Tibial artery (tissue), 4 donors: Measurements from ENCODE around the gene IMMP2L.

Experiments used
- DNase-seq, 2 donors: peaks; one replicate each; pipeline ENCODE4 v3.0.0-alpha.2; 2019
- H3K27ac ChIP-seq, 2 donors: fragments of 200-600 bp; sonication (generic) in 1 of 2; 1 replicate in 1 of 2; 2 replicates in 1 of 2; pipeline ENCODE4 v1.5.1; 2018 to 2019; ENCODE audit warnings: mild to moderate bottlenecking in 1 of 2
- H3K27me3 ChIP-seq, 2 donors: fragments of 200-600 bp; sonication (generic) in 1 of 2; one replicate each; pipeline versions ENCODE4 v1.5.1 to v1.6.0; 2016 to 2019
- H3K36me3 ChIP-seq, 3 donors: fragments of 200-600 bp; sonication (generic) in 2 of 3; one replicate each; pipeline ENCODE4 v1.5.1; 2016 to 2019; ENCODE audit warnings: mild to moderate bottlenecking in 2 of 3
- H3K4me1 ChIP-seq, 4 donors: fragments of 200-600 bp; sonication (generic) in 2 of 4; 1 replicate in 3 of 4; 2 replicates in 1 of 4; pipeline ENCODE4 v1.5.1; 2016 to 2019
- H3K4me3 ChIP-seq, 2 donors: fragments of 200-600 bp; sonication (generic) in 1 of 2; 1 replicate in 1 of 2; 2 replicates in 1 of 2; pipeline ENCODE4 v1.5.1; 2018 to 2019; ENCODE audit warnings: mild to moderate bottlenecking in 2 of 2
- H3K9me3 ChIP-seq, 3 donors: fragments of 200-600 bp; sonication (generic) in 1 of 3; one replicate each; pipeline ENCODE4 v1.5.1; 2016 to 2019
- CTCF ChIP-seq, 2 experiments: fragments of 200-600 bp in 1 of 2; fragments of 450-650 bp in 1 of 2; IDR thresholded peaks; one replicate each; pipeline ENCODE4 v1.5.1; 2017 to 2019; ENCODE audit warnings: antibody characterized with exemption in 2 of 2, mild to moderate bottlenecking in 1 of 2, moderate library complexity in 1 of 2
- intact Hi-C: fragments of 100-400 bp; cut with DNase I; formaldehyde crosslinking; loops from one replicate; pipeline ENCODE4 v1.15.0; 2023; ENCODE audit warnings: low total_unique reads

The IMMP2L gene

GRCh38 chr7:111229181-111229740, 333.0 kb downstream of the IMMP2L start:
- no peaks in the 10 kb centered on the region for H3K27me3 ChIP-seq
- DNase-seq, result no peak
- H3K36me3 ChIP-seq, result no peaks in the 10 kb centered on the region
- H3K4me3 ChIP-seq, result no peak overlapping the region
- no peak for TF ChIP-seq CTCF (IDR thresholded peaks at IDR 0.05)
- intact Hi-C loops, result no loop called here
- no peaks in the 10 kb centered on the region for H3K9me3 ChIP-seq
- H3K4me1 ChIP-seq, result peaks cover 0 to 6% (median 0%) of the 10 kb centered on the region in 4 donors
- H3K27ac ChIP-seq, result no peak overlapping the region

- Histone ChIP-seq H3K27me3 (no peaks in the 10 kb centered on the region), H3K36me3 (no peaks in the 10 kb centered on the region), H3K9me3 (no peaks in the 10 kb centered on the region), H3K4me3 (no peak overlapping the region), H3K4me1 (peaks cover 0 to 6% (median 0%) of the 10 kb centered on the region in 4 donors), H3K27ac (no peak overlapping the region)
- no peak for DNase-seq
- intact Hi-C loops, result no loop called here
- no peak for TF ChIP-seq CTCF (IDR thresholded peaks at IDR 0.05)
Observed at GRCh38 chr7:111228437-111228836, 333.9 kb downstream of the IMMP2L start.

- Histone ChIP-seq H3K9me3 (no peaks in the 10 kb centered on the region), H3K27me3 (no peaks in the 10 kb centered on the region), H3K4me1 (peaks cover 0 to 6% (median 0%) of the 10 kb centered on the region in 4 donors), H3K27ac (no peak overlapping the region), H3K36me3 (no peaks in the 10 kb centered on the region), H3K4me3 (no peak overlapping the region)
- intact Hi-C loops, result no loop called here
- no peak for TF ChIP-seq CTCF (IDR thresholded peaks at IDR 0.05)
- DNase-seq, result no peak
Observed at GRCh38 chr7:111226800-111227199, 335.5 kb downstream of the IMMP2L start.

- Histone ChIP-seq H3K27me3 (no peaks in the 10 kb centered on the region), H3K4me3 (no peak overlapping the region), H3K4me1 (peaks cover 0 to 6% (median 0%) of the 10 kb centered on the region in 4 donors), H3K9me3 (no peaks in the 10 kb centered on the region), H3K27ac (no peak overlapping the region), H3K36me3 (no peaks in the 10 kb centered on the region)
- no peak for TF ChIP-seq CTCF (IDR thresholded peaks at IDR 0.05)
- intact Hi-C loops, result no loop called here
- DNase-seq, result no peak
Observed at GRCh38 chr7:111224354-111225231, 337.7 kb downstream of the IMMP2L start.

GRCh38 chr7:111223802-111224253, 338.5 kb downstream of the IMMP2L start:
- Histone ChIP-seq H3K27me3 (no peaks in the 10 kb centered on the region), H3K9me3 (no peaks in the 10 kb centered on the region), H3K4me1 (peaks cover 0 to 6% (median 0%) of the 10 kb centered on the region in 4 donors), H3K4me3 (no peak overlapping the region), H3K27ac (no peak overlapping the region), H3K36me3 (no peaks in the 10 kb centered on the region)
- intact Hi-C loops, result no loop called here
- no peak for TF ChIP-seq CTCF (IDR thresholded peaks at IDR 0.05)
- DNase-seq, result no peak
